Testis (tissue), 2 donors: Measurements from ENCODE around the gene ANAPC2.

ENCODE experiments used
- POLR2A ChIP-seq: fragments of 450-650 bp; IDR thresholded peaks from one replicate; pipeline ENCODE4 v1.6.1; 2017; ENCODE audit warnings: antibody characterized with exemption, mild to moderate bottlenecking, moderate library complexity
- TF ChIP-seq, protein P1 (sequence below), 3 experiments: fragments of 450-650 bp in 2 of 3; fragments of 200-600 bp in 1 of 3; sonication (generic) in 1 of 3; IDR thresholded peaks; one replicate each; pipeline ENCODE4 v1.5.1; 2016 to 2019; ENCODE audit warnings: antibody characterized with exemption in 3 of 3, mild to moderate bottlenecking in 2 of 3, moderate library complexity in 1 of 3

DNA sequence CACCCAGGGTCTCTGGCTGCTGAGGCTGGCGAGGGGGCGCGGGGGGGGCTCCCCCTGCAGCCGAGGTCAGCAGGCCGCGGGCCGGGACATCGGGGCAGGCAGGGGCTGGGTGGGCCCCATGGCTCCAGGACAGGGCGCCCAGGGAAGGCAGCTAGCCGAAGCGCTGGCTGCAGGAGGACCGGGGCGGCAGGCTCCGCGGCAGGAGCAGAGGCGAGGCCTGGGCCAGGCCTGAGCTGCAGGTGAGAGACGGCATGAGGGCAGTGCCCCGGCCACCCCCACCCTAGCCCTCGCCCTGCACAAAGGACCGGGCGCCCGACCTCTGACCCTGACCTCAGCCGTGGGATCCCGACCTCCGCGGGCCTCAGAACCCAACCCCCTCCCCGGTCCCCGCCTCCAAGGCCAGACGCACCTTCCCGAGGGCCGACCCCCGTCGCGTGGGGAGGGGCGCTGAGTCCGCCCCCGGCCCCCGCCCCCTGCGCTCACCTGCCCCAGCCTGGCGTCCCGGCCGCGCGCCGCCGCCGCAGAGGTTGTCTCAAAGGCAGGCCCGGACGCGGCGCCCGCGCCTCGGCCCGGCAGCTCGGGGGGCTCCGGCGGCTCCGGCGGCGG lies 33.2 kb upstream of the ANAPC2 start:
- TF ChIP-seq, protein P1, sequence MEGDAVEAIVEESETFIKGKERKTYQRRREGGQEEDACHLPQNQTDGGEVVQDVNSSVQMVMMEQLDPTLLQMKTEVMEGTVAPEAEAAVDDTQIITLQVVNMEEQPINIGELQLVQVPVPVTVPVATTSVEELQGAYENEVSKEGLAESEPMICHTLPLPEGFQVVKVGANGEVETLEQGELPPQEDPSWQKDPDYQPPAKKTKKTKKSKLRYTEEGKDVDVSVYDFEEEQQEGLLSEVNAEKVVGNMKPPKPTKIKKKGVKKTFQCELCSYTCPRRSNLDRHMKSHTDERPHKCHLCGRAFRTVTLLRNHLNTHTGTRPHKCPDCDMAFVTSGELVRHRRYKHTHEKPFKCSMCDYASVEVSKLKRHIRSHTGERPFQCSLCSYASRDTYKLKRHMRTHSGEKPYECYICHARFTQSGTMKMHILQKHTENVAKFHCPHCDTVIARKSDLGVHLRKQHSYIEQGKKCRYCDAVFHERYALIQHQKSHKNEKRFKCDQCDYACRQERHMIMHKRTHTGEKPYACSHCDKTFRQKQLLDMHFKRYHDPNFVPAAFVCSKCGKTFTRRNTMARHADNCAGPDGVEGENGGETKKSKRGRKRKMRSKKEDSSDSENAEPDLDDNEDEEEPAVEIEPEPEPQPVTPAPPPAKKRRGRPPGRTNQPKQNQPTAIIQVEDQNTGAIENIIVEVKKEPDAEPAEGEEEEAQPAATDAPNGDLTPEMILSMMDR (IDR thresholded peaks at IDR 0.05): no peak
- no peak for TF ChIP-seq POLR2A
